ENCODE measurements around the gene TPM4.

Gene TPM4

DNA sequence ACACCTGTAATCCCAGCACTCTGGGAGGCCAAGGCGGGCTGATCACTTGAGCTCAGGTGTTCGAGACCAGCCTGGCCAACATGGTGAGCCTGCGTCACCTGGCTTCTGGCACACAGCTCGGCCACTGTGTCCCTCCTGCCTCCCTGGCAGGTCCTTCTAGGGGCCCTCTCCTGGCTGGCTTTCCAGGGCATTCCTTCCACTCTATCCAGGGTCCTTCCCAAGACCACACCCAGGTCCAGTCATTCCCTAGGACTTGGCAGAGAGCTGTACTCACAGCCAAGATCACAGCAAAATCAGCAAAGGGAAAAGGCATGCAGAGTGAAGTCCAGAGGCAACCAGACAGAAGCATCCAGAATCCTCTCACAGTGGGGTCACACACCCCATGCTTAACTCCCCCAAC, 57.5 kb downstream of the TPM4 start:
- DNase-seq, result no peak

DNA sequence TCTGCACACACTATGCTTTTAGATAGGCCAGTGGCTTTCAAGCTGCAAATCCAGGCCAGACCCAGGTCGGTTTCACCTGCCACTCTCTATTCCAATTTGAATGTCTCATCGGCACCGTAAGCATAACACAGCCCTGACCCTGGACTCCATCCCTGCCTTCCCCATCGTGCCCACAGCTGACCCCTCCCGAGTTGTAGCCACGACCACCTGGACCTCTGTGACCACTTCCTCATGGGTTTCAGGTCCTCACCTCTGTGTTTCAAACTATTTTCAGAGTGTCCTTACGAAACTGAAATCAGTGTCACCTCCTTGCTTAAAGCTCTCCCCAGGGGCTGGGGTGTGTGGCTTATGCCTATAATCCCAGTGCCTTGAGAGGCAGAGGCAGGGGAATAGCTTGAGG, 58.2 kb downstream of the TPM4 start:
- no peak for DNase-seq

DNA sequence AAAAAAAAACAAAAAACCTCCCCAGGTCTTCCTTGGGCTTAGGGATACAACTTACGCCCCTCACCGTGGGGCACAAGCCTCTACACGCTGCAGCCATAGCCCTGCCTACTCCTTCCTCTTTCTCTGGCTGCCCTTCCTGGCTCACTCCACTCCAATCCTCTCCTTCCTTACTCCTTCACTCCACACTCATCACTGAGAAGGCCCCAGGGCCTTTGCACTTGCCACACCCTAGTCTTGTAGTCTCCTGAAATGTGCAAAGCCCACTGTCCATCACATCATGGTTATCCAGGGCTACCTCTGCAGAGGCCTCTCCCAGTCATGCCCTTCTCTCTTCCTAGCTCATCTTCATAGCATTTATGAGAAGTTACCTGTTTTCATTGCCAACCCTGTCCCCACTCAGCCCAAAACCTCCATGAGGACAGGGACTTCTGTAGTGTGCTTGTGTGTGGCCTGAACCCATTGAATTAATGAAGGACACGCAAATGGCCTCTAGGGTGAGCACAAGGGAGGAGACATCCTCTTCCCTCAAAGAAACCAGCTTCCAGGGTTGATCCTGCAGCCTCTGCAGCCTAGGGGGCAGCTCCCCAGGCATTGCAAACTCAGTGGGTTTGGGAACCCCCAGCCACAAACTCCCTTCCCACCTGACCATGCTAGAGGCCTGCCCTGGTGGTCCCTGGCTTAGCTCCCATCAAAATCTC, 59.3 kb downstream of the TPM4 start:
- no peak for DNase-seq

DNA sequence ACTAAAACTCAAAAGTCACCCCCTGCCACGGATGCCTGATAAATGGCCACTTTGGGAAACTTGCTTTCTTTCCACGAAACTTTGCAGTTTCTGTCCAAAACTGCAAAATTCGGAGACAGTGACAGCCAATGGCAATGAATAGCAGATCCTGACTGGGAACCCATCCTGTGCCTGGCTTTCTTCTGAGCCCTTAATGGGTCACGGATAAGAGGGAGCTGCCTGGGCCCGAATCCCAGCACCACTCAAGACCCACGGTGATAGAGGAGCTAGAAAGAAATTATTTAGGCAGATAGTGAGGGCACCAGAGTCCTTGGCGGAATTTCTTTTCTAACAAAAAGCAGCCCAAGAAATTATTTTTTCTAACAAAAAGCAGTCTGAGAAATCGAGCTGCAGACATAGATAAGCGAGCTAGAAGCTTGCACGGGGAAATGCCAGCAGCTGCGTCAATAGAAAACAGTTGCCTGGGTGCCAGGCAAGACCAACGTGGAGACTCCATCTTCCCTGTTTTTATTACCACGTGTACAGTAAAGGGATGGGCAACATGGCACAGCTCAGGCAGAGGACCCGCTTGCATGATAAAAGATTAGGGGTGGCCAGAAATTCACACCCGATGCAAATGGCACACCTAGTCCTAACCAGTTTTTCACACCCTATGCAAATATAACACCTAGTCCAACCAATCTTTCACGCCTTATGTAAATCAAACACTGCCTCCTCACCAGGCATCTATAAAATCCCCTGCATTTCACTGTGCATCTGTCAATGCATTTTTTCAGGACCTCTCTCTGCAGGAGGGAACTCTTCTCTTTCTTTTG, 60.1 kb downstream of the TPM4 start:
- DNase-seq, result no peak

GRCh38 chr19:16139752-16140151, 63.5 kb downstream of the TPM4 start:
- no peak for DNase-seq

GRCh38 chr19:16141043-16141442, 64.7 kb downstream of the TPM4 start:
- DNase-seq, result no peak

DNA sequence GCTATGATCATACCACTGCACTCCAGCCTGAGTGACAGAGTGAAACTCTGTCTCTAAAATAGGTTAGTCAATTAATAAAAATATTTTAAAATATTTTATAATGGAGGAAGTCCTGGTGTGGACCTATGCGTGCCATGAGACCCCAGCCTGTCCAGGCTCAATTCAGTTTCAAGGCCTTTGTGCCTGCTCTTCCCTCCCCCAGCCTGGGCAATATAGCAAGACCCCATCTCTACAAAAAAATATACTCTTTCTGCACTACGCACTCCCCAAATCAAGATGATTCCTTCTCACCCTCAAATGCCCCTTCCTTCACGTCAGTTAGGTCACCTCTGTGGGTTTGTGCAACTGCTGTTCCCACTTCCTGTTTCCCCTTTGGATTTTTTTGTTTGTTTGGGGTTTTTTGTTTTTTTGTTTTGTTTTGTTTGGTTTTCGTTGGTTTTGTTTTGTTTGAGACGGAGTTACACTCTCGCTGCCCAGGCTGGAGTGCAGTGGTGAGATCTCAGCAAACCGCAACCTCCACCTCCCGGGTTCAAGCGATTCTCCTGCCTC, 65.8 kb downstream of the TPM4 start:
- no peak for DNase-seq

- DNase-seq, result no peak
Observed at GRCh38 chr19:16143399-16144215, 67.3 kb downstream of the TPM4 start, which contains the start of gene HSH2D. TSS of gene HSH2D (plus strand) at chr19:16143685. CDS start at chr19:16148751, 5,066 bp downstream.

GRCh38 chr19:16144216-16144581, 67.9 kb downstream of the TPM4 start:
- DNase-seq, result no peak

DNA sequence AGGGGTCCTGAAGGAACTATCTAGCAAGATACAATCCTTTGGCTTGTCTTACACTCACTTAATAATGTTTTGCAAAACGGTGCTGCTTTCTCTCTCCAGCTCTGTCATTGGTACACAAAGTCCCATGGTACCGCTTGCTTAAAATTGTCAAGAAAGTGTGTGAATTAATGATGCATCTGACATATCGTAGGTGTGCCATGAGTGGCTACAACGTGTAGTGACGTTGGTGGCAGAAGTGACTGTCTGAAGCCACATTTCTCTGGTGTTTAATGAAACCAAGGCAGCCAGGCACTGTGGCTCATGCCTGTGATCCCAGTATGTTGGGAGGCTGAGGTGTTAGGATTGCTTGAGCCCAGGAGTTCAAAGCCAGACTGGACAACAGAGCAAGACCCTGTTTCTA, 69.8 kb downstream of the TPM4 start:
- DNase-seq, result no peak

DNA sequence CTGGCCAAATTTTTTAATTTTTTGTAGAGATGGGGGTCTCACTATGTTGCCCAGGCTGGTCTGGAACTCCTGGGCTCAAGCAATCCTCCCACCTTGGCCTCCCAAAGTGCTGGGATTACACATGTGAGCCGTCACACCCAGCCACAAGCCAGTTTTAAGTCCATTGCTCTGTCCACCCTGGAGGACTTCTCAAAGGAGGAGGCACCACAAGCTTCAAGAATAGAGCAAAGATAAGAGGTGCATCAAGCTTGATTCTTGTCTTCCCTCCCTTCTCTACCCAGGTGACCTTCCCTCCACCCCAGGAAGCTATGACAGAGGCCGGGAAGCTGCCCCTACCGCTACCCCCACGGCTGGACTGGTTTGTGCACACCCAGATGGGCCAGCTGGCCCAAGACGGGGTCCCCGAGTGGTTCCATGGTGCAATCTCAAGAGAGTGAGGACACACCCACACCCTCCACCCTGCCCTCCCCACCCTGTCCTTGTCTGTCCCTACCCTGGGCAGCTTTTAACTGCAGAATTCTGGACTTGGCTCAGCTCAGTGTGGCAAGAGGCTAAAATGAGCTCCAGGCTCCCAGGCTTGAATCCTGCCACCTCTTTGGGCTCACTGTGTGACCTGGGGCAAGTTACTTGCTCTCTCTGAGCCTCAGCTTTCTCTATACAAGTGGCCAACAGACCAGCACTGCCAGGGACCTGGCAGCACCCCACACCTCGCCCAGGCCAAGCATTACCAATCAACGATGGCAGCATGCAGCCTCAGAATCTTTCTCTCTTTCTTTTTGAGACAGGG, 72.3 kb downstream of the TPM4 start:
- no peak for DNase-seq
